H1 (cell line): ENCODE data around the gene SPIRE2. TPM values are rescaled to one million over a fixed set of nuclear protein-coding genes. Genes with fewer than 3 reads are reported as not detected.

Source experiments
- CTCF ChIA-PET: fragments of 300-600 bp; sonication (Branson Sonifier 250); formaldehyde crosslinking; loops from one replicate; lab custom pipeline; 2021; ENCODE audit not compliant: partially characterized antibody; lab: Charles Lee
- POLR2A ChIA-PET: fragments of 300-600 bp; sonication (Branson Sonifier 250); formaldehyde crosslinking; loops from one replicate; lab custom pipeline; 2021; ENCODE audit warnings: inconsistent platforms; ENCODE audit not compliant: partially characterized antibody; lab: Charles Lee
- DNase-seq, 2 experiments: peaks; one replicate each; pipeline versions ENCODE4 v3.0.0 to v3.0.0-alpha.2; 2010 to 2022; ENCODE audit warnings: low spot score in 2 of 2, low read depth in 1 of 2, mixed read lengths in 1 of 2
- FAIRE-seq: peaks from 2 replicates; lab custom pipeline; 2011; peaks lifted over from hg19 to GRCh38; lab: Jason Lieb, UNC
- H2AFZ ChIP-seq: 2 replicates; pipeline ENCODE4 v1.8.1; 2012; ENCODE audit warnings: low read length, inconsistent platforms
- H2AK5ac ChIP-seq: 2 replicates; pipeline ENCODE4 v1.6.1; 2013; ENCODE audit warnings: low read depth, low read length
- H2BK120ac ChIP-seq: replicated peaks from 2 replicates; pipeline ENCODE3; 2013; ENCODE audit warnings: low read depth, low read length, inconsistent platforms
- H2BK12ac ChIP-seq: 2 replicates; pipeline ENCODE4 v1.6.1; 2013; ENCODE audit warnings: low read depth, low read length
- H2BK15ac ChIP-seq: 2 replicates; pipeline ENCODE4 v1.6.1; 2013; ENCODE audit warnings: low read length
- H2BK20ac ChIP-seq: 2 replicates; pipeline ENCODE4 v1.6.1; 2013; ENCODE audit warnings: low read length
- H2BK5ac ChIP-seq: 2 replicates; pipeline ENCODE4 v1.6.1; 2013; ENCODE audit warnings: low read depth, low read length
- H3K14ac ChIP-seq: 2 replicates; pipeline ENCODE4 v1.6.1; 2013; ENCODE audit warnings: inconsistent platforms; ENCODE audit not compliant: insufficient read length
- H3K18ac ChIP-seq: 2 replicates; pipeline ENCODE4 v1.6.1; 2013; ENCODE audit warnings: low read length; ENCODE audit errors: extremely low read depth
- H3K23ac ChIP-seq: 2 replicates; pipeline ENCODE4 v1.6.1; 2013; ENCODE audit warnings: inconsistent platforms; ENCODE audit not compliant: insufficient read length
- H3K23me2 ChIP-seq: 2 replicates; pipeline ENCODE4 v1.6.1; 2013; ENCODE audit warnings: low read depth, low read length
- H3K27ac ChIP-seq: 2 replicates; pipeline ENCODE4 v1.6.1; 2011; ENCODE audit warnings: low read depth, low read length, inconsistent platforms
- H3K27me3 ChIP-seq, 4 experiments: replicated peaks in 1 of 4; 1 replicate in 1 of 4; 2 replicates in 3 of 4; pipeline versions ENCODE4 v1.6.1 to v1.8.1; 2011 to 2013; ENCODE audit warnings: low read length in 3 of 4, mild to moderate bottlenecking in 3 of 4, inconsistent platforms in 2 of 4, mixed read lengths in 2 of 4, moderate library complexity in 1 of 4; ENCODE audit not compliant: control insufficient read depth in 3 of 4, insufficient read depth in 3 of 4; ENCODE audit errors: extremely low read depth in 1 of 4
- H3K36me3 ChIP-seq, 4 experiments: 2 replicates each; pipeline versions ENCODE4 v1.6.1 to v1.8.1; 2011 to 2013; ENCODE audit warnings: mild to moderate bottlenecking in 4 of 4, low read length in 3 of 4, moderate library complexity in 2 of 4, control low read depth in 1 of 4, inconsistent platforms in 1 of 4; ENCODE audit not compliant: insufficient read depth in 4 of 4, control insufficient read depth in 2 of 4
- H3K4ac ChIP-seq: replicated peaks from 2 replicates; pipeline ENCODE3; 2013; ENCODE audit warnings: low read length, low read depth, mixed read lengths, inconsistent platforms; ENCODE audit not compliant: insufficient read length
- H3K4me1 ChIP-seq, 4 experiments: replicated peaks in 1 of 4; 1 replicate in 1 of 4; 2 replicates in 3 of 4; pipeline versions ENCODE4 v1.6.1 to v1.8.1; 2011 to 2013; ENCODE audit warnings: low read length in 3 of 4, inconsistent platforms in 2 of 4, mixed read lengths in 1 of 4; ENCODE audit not compliant: insufficient read depth in 4 of 4, control insufficient read depth in 3 of 4
- H3K4me2 ChIP-seq, 2 experiments: 2 replicates each; pipeline versions ENCODE4 v1.6.1 to v1.8.1; 2011 to 2013; ENCODE audit warnings: low read depth in 2 of 2, low read length in 2 of 2, control low read depth in 1 of 2, inconsistent platforms in 1 of 2, mild to moderate bottlenecking in 1 of 2; ENCODE audit not compliant: insufficient read depth in 1 of 2
- H3K4me3 ChIP-seq, 4 experiments: fragments of 200-600, 300-600 bp in 1 of 4; sonication (generic), shearing (Covaris generic), sonication (Bioruptor Twin) in 1 of 4; 2 replicates each; pipeline versions ENCODE4 v1.5.1 to v1.8.1; 2011 to 2016; ENCODE audit warnings: low read length in 4 of 4, low read depth in 3 of 4, control low read depth in 2 of 4, inconsistent platforms in 2 of 4, mild to moderate bottlenecking in 2 of 4, mixed read lengths in 1 of 4, moderate library complexity in 1 of 4; ENCODE audit not compliant: insufficient read depth in 2 of 4; ENCODE audit errors: extremely low read depth in 1 of 4
- H3K56ac ChIP-seq: replicated peaks from 2 replicates; pipeline ENCODE3; 2013; ENCODE audit warnings: low read depth, mild to moderate bottlenecking, mixed read lengths, low read length, inconsistent platforms; ENCODE audit not compliant: insufficient read length
- H3K79me1 ChIP-seq: 2 replicates; pipeline ENCODE4 v1.6.1; 2013; ENCODE audit warnings: low read depth, low read length, control low read depth
- H3K79me2 ChIP-seq, 2 experiments: 2 replicates each; pipeline versions ENCODE4 v1.6.1 to v1.8.1; 2012 to 2013; ENCODE audit warnings: low read length in 2 of 2, mild to moderate bottlenecking in 2 of 2, inconsistent platforms in 1 of 2; ENCODE audit not compliant: insufficient read depth in 2 of 2, control insufficient read depth in 1 of 2
- H3K9ac ChIP-seq, 4 experiments: replicated peaks in 1 of 4; 1 replicate in 1 of 4; 2 replicates in 3 of 4; pipeline versions ENCODE4 v1.6.1 to v1.8.1; 2011 to 2013; ENCODE audit warnings: low read depth in 3 of 4, low read length in 3 of 4, control low read depth in 2 of 4, mild to moderate bottlenecking in 2 of 4, moderate library complexity in 2 of 4, inconsistent platforms in 1 of 4; ENCODE audit errors: extremely low read depth in 1 of 4
- H3K9me3 ChIP-seq, 2 experiments: 2 replicates each; pipeline versions ENCODE4 v1.6.1 to v1.8.1; 2012 to 2013; ENCODE audit warnings: mild to moderate bottlenecking in 2 of 2, moderate library complexity in 2 of 2, control low read depth in 1 of 2, inconsistent platforms in 1 of 2, low read depth in 1 of 2, low read length in 1 of 2, mixed read lengths in 1 of 2; ENCODE audit not compliant: insufficient read depth in 2 of 2
- H4K20me1 ChIP-seq, 2 experiments: replicated peaks in 1 of 2; 2 replicates each; pipeline versions ENCODE3 to v1.8.1; 2011 to 2013; ENCODE audit warnings: inconsistent platforms in 2 of 2, low read length in 2 of 2, mild to moderate bottlenecking in 1 of 2; ENCODE audit not compliant: insufficient read depth in 2 of 2, control insufficient read depth in 1 of 2
- H4K5ac ChIP-seq: 2 replicates; pipeline ENCODE4 v1.6.1; 2013; ENCODE audit warnings: low read length, low read depth, mixed read lengths, inconsistent platforms; ENCODE audit not compliant: insufficient read length
- H4K8ac ChIP-seq: 2 replicates; pipeline ENCODE4 v1.8.0; 2013; ENCODE audit warnings: mild to moderate bottlenecking, moderate library complexity, low read length, inconsistent platforms; ENCODE audit not compliant: insufficient read depth; ENCODE audit errors: extremely low read depth
- H4K91ac ChIP-seq: replicated peaks from 2 replicates; pipeline ENCODE3; 2013; ENCODE audit warnings: low read length, mixed read lengths, inconsistent platforms; ENCODE audit not compliant: insufficient read length
- CEBPB ChIP-seq: IDR thresholded peaks from 2 replicates; pipeline ENCODE4 v1.6.1; 2012; ENCODE audit warnings: low read depth, low read length
- WGBS, 2 experiments: shearing (Covaris generic) in 1 of 2; methylation state at CpG; one replicate each; pipeline versions ENCODE4 v1.1.6 to v1.1.7; 2013 to 2015; ENCODE audit warnings: low lambda C conversion rate in 2 of 2, mixed read lengths in 2 of 2, inconsistent platforms in 1 of 2, low coverage in 1 of 2, missing lambda C conversion rate in 1 of 2; ENCODE audit not compliant: insufficient replicate concordance in 2 of 2, insufficient coverage in 1 of 2, insufficient read length in 1 of 2; ENCODE audit errors: extremely low coverage in 1 of 2, missing lambda C conversion rate in 1 of 2; 5-methylcytosine and 5-hydroxymethylcytosine counted together
- polyA plus RNA-seq, 7 experiments: library from polyadenylated mRNA; depleted of rRNA in 3 of 7; stranded (reverse) in 5 of 7; unstranded in 2 of 7; fragments of >200 nt in 5 of 7; fragments of 200-250 nt in 2 of 7; gene quantifications; 1 replicate in 5 of 7; 2 replicates in 1 of 7; 4 replicates in 1 of 7; pipeline versions ENCODE4 v1.2.1 to v1.2.3, GENCODE V29; 2011 to 2013; ENCODE audit warnings: missing spikeins in 2 of 7, mixed read lengths in 2 of 7
- total RNA-seq: library from RNA; stranded (reverse); fragmentation: NEBNext Ultra II Directional; extraction: Animal tissue kit (Norgen Biotek cat#: 25700); gene quantifications from 2 replicates; pipeline ENCODE4 v1.2.1, GENCODE V29; 2021

Gene SPIRE2
- total and polyA plus RNA-seq, 2 of the 8 experiments (the other 6 are each of a cell fraction or from before 2014, with no cell fraction given), result 7.4 to 15.4 TPM

DNA sequence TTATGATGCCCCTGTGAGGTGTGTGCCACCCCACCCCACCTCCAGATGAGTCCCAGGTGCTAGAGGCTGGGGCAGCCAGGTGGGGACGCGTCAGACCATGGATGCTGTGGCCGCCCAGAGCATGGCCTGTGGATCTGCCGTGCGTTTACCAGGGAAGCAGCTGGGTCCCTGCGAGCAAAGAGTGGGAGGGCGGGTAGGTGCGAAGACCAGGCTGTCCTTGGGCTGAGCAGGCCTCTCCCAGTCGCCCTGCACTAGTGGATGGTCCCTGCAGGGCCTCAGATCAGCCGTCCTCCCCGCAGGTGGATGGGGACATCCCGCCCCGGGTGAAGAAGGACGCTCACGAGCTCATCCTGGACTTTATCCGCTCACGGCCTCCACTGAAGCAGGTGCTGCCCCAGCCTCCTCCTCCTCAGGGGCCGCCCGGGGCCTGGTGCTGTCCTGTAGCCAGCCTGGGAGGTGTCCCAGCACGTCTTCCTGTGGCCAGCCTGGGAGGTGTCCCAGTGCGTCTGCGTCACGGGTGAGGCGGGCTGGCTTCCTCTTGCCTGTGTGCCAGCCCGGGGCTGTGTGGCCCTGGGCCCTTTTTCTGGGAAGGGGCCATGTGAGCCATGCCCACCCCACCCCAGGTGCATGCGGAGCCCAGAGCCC, 27.1 kb downstream of the SPIRE2 start:
- Histone ChIP-seq H3K56ac (no peak overlapping the region), H4K91ac (no peak overlapping the region), H3K23ac (no peak overlapping the region), H3K18ac (no peak overlapping the region), H4K20me1 (peaks cover 2 to 3% of the 10 kb centered on the region in 2 experiments), H2AK5ac (no peak overlapping the region), H4K8ac (no peak overlapping the region; the same call in 1 of the 2 replicates), H3K4me3 (no peak overlapping the region), H3K9me3 (no peaks in the 10 kb centered on the region), H2BK20ac (no peak overlapping the region), H3K4ac (no peak overlapping the region), H3K14ac (no peak overlapping the region), H3K23me2 (no peaks in the 10 kb centered on the region), H3K36me3 (peaks cover 0 to 2% (median 0%) of the 10 kb centered on the region in 4 experiments; a peak in 2 of 8 replicates), H3K27ac (no peak overlapping the region), H2BK120ac (no peak overlapping the region), H3K79me2 (no peaks in the 10 kb centered on the region), H3K79me1 (no peaks in the 10 kb centered on the region), H3K4me1 (peaks cover 0 to 5% (median 0%) of the 10 kb centered on the region in 4 experiments; a peak in 1 of 7 replicates), H4K5ac (no peak overlapping the region), H3K27me3 (no peaks in the 10 kb centered on the region), H3K9ac (no peak overlapping the region; a peak in 2 of 7 replicates), H2AFZ (no peak overlapping the region), H2BK15ac (no peak overlapping the region), H3K4me2 (no peak overlapping the region), H2BK12ac (no peak overlapping the region), H2BK5ac (no peak overlapping the region)
- POLR2A ChIA-PET, result no interaction called here
- WGBS, 2 experiments, result 95% methylated on average over 25 of the region's 26 CpGs; no CpG with 5 or more reads in 1 of the 2 experiments
- no peak for DNase-seq
- no peak for TF ChIP-seq CEBPB
- FAIRE-seq, result no peak
- CTCF ChIA-PET, result interaction anchor here (0.9 to 1.2 kb wide), 2 partner anchors 10 to 16 kb away, joined by 3 read pairs; no protein-coding TSS in a partner anchor
